ENCODE results near the gene KCNQ1. TPM values are rescaled to one million over a fixed set of nuclear protein-coding genes. Genes with fewer than 3 reads are reported as not detected.
A peak's percentile ranks its signal among the peaks of the same experiment; 100 is the strongest.

The KCNQ1 gene
- total and polyA plus RNA-seq, 2 of the 13 experiments (the other 11 are each of a cell fraction or from before 2014, with no cell fraction given) = 0.02 to 0.08 TPM

DNA sequence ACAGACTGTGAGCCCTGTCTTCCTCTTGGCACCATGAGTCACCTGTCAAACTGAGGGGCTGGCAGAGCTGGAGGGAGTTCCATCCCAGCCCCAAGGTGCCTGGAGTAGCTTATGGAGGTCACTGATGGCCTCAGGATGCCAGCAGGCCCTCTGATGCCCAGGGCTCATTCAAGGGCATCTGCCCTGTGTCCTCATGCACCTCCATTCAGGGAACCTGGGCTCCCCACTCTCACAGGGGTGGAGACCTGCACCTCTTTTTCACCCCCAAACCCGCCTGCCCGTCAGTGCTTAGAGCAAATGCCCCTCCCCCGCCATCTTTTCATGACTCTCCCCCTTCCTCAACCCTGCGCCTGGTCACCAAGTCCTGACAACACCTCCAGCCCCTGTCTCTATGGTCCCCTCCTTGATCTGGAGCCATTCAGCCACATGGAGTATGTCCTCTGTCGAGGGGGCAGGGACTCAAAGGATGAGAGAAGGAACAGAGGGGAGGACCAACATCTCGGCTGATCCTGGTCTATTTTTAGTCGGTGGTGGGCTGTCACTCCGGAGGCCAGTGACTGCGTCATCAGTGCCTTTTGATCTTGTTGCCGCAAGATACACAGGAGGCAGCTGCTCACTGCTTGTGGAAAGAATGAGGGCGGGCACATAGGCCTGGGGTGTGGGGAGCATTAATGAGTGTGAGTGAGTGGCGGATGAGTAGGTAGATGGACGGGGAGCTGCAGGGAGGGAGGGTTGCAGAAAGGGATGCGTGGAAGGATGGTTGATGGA is 368.5 kb downstream of the KCNQ1 start:
- Histone ChIP-seq H4K20me1 (ENCODE audit: insufficient read depth, low read length) (0 out of 2 replicates have a peak, but pooled peaks cover 5% of the 10 kb centered on the region), H3K36me3 (replicated peaks in 1 of 2; ENCODE audit: control insufficient read depth in 1 of 2, insufficient read depth in 2 of 2, low read length in 2 of 2) (no peaks in the 10 kb centered on the region), H3K79me2 (ENCODE audit: insufficient read depth, low read length) (no peaks in the 10 kb centered on the region), H3K4me1 (ENCODE audit: insufficient read depth, low read length) (no peaks in the 10 kb centered on the region), H3K27ac (ENCODE audit: extremely low read length, insufficient read depth, low read length) (no peak overlapping the region), H3K9me3 (ENCODE audit: low read length) (peaks cover 6% of the 10 kb centered on the region; the same call in 1 of the 2 replicates), H3K9ac (ENCODE audit: insufficient read depth, low read depth, low read length) (no peak overlapping the region), H3K27me3 (ENCODE audit: control insufficient read depth in 1 of 2, insufficient read depth in 2 of 2, low read length in 2 of 2) (peaks cover 6 to 60% of the 10 kb centered on the region in 2 experiments), H2AFZ (ENCODE audit: low read length) (no peak overlapping the region), H3K4me3 (replicated peaks in 1 of 3; ENCODE audit: insufficient read depth in 1 of 3, low read depth in 2 of 3, low read length in 3 of 3) (no peak overlapping the region), H3K4me2 (ENCODE audit: low read depth, low read length) (no peak overlapping the region)
- in situ Hi-C loops (cut with HindIII; ENCODE audit: extremely low pct_ligation_motif_present, low pct_unique_long_range_greater_than_20kb) = no loop called here
- CTCF ChIA-PET (ENCODE audit: low intra/inter-chr PET ratio, low total read pairs) = no interaction called here
- TF ChIP-seq MAFK (conservative IDR thresholded peaks at IDR 0.05 in 1 of 2, IDR thresholded peaks at IDR 0.05 in 1 of 2; ENCODE audit: low read length in 2 of 2) (no peak), CREB1 (IDR thresholded peaks at IDR 0.05) (0 out of 2 replicates have a peak, but pooled peaks have one; percentile 32), CREB1 (CRISPR knock-in tag; IDR thresholded peaks at IDR 0.05) (no peak), ZNF567 (CRISPR knock-in tag; IDR thresholded peaks at IDR 0.05; ENCODE audit: borderline replicate concordance) (no peak), ZNF644 (CRISPR knock-in tag; IDR thresholded peaks at IDR 0.05; ENCODE audit: low read depth) (no peak)
- TF ChIP-seq, protein P1, sequence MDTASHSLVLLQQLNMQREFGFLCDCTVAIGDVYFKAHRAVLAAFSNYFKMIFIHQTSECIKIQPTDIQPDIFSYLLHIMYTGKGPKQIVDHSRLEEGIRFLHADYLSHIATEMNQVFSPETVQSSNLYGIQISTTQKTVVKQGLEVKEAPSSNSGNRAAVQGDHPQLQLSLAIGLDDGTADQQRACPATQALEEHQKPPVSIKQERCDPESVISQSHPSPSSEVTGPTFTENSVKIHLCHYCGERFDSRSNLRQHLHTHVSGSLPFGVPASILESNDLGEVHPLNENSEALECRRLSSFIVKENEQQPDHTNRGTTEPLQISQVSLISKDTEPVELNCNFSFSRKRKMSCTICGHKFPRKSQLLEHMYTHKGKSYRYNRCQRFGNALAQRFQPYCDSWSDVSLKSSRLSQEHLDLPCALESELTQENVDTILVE (CRISPR knock-in tag; IDR thresholded peaks at IDR 0.05) = no peak
- intact Hi-C loops (cut with micrococcal nuclease; ENCODE audit: unreplicated experiment) = no loop called here
- peak; percentile 35 for DNase-seq (ENCODE audit: low spot score)
- FAIRE-seq = no peak
- 8% methylated on average over 14 of the region's 14 CpGs for WGBS (ENCODE audit: low lambda C conversion rate)
- POLR2A ChIA-PET = no interaction called here
- no TSS peak for BruUV-seq (replicated peaks)
- no peak for ATAC-seq

DNA sequence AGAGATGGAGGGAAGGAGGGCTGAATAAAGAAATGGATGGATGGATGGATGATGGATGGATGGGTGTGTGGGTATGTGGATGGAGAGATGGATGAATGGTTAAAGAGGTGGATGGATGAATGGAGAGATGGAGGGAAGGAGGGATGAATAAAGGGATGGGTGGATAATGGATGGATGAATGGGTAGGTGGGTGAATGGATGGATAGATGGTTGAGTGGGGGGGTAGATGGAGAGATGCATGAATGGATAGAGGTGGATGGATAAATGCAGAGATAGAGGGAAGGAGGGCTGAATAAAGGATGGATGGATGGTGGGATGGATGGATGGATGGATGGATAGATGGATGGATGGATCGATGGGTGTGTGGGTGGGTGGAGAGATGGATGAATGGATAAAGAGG is 369.2 kb downstream of the KCNQ1 start:
- no peak for ATAC-seq
- no peaks in the 10 kb centered on the region for H3K4me1 ChIP-seq (ENCODE audit: insufficient read depth, low read length)
- CTCF ChIA-PET (ENCODE audit: low intra/inter-chr PET ratio, low total read pairs) = no interaction called here
- in situ Hi-C loops (cut with HindIII; ENCODE audit: extremely low pct_ligation_motif_present, low pct_unique_long_range_greater_than_20kb) (no loop called here), intact Hi-C loops (cut with micrococcal nuclease; ENCODE audit: unreplicated experiment) (no loop called here)
- no peak for FAIRE-seq
- H3K79me2 ChIP-seq (ENCODE audit: insufficient read depth, low read length) = no peaks in the 10 kb centered on the region
- H2AFZ ChIP-seq (ENCODE audit: low read length) = no peak overlapping the region
- H3K4me2 ChIP-seq (ENCODE audit: low read depth, low read length) = no peak overlapping the region
- 43% methylated on average over 1 of the region's 1 CpG for WGBS (ENCODE audit: low lambda C conversion rate)
- peaks cover 6 to 60% of the 10 kb centered on the region in 2 experiments; a peak in 4 of 5 replicates for H3K27me3 ChIP-seq (ENCODE audit: control insufficient read depth in 1 of 2, insufficient read depth in 2 of 2, low read length in 2 of 2)
- BruUV-seq (replicated peaks) = no TSS peak
- 0 out of 2 replicates have a peak, but pooled peaks cover 5% of the 10 kb centered on the region for H4K20me1 ChIP-seq (ENCODE audit: insufficient read depth, low read length)
- DNase-seq (ENCODE audit: low spot score) = no peak
- H3K36me3 ChIP-seq (replicated peaks in 1 of 2; ENCODE audit: control insufficient read depth in 1 of 2, insufficient read depth in 2 of 2, low read length in 2 of 2) = no peaks in the 10 kb centered on the region
- no peak overlapping the region for H3K9ac ChIP-seq (ENCODE audit: insufficient read depth, low read depth, low read length)
- POLR2A ChIA-PET = no interaction called here
- H3K9me3 ChIP-seq (ENCODE audit: low read length) = peaks cover 10% of the 10 kb centered on the region
- no peak overlapping the region for H3K4me3 ChIP-seq (replicated peaks in 1 of 3; ENCODE audit: insufficient read depth in 1 of 3, low read depth in 2 of 3, low read length in 3 of 3)
- TF ChIP-seq EED (CRISPR knock-in tag; IDR thresholded peaks at IDR 0.05) (no peak), ZNF891 (CRISPR knock-in tag; IDR thresholded peaks at IDR 0.05) (no peak), FOXA1 (IDR thresholded peaks at IDR 0.05) (peak; percentile 7; the same call in 1 of the 2 replicates), FOXA1 (CRISPR knock-in tag; IDR thresholded peaks at IDR 0.05) (no peak), THAP11 (CRISPR knock-in tag; IDR thresholded peaks at IDR 0.05) (no peak)
- H3K27ac ChIP-seq (ENCODE audit: extremely low read length, insufficient read depth, low read length) = no peak overlapping the region

Data from HepG2 (cell line).